HFF-Myc (cell line): ENCODE data around the gene CHIT1.

Source experiments
- DNase-seq: peaks from one replicate; pipeline ENCODE4 v3.0.0-alpha.2; 2011; ENCODE audit warnings: low read depth; ENCODE audit errors: extremely low read depth
- H3K4me3 ChIP-seq: replicated peaks from 2 replicates; pipeline ENCODE4 v1.5.1; 2011; ENCODE audit warnings: low read depth, mild to moderate bottlenecking, control low read depth, low read length
- CTCF ChIP-seq: IDR thresholded peaks from 2 replicates; pipeline ENCODE4 v1.5.1; 2012; ENCODE audit warnings: mild to moderate bottlenecking, low read depth, low read length, control low read depth; ENCODE audit errors: missing control alignments

Gene CHIT1

GRCh38 chr1:203229471-203230135, at the start of gene CHIT1:
Gene CHIT1 (minus strand): TSS chr1:203229673. CDS start chr1:203229636, 37 bp downstream.
- no peak within 1 kb of the TSS for H3K4me3 ChIP-seq
- no peak for DNase-seq
- no peak for TF ChIP-seq CTCF

- DNase-seq = no peak
- TF ChIP-seq CTCF = no peak
- no peak overlapping the region for H3K4me3 ChIP-seq
These were observed 49.5 kb upstream of the CHIT1 start for GRCh38 chr1:203278885-203279406.

- DNase-seq = no peak
- no peak for TF ChIP-seq CTCF
- H3K4me3 ChIP-seq = no peak overlapping the region
These were observed 48.8 kb upstream of the CHIT1 start for GRCh38 chr1:203278082-203278884.

- TF ChIP-seq CTCF = no peak
- H3K4me3 ChIP-seq = no peak overlapping the region
- no peak for DNase-seq
These were observed 47.6 kb upstream of the CHIT1 start for GRCh38 chr1:203276916-203277545.

- no peak for TF ChIP-seq CTCF
- DNase-seq = no peak
- H3K4me3 ChIP-seq = no peak overlapping the region
These were observed 46.9 kb upstream of the CHIT1 start for GRCh38 chr1:203276408-203276807.

GRCh38 chr1:203275656-203276272, 46.3 kb upstream of the CHIT1 start:
- no peak for TF ChIP-seq CTCF
- DNase-seq = no peak
- H3K4me3 ChIP-seq = no peak overlapping the region
